Natural killer cell (primary cell): ENCODE data around the gene TBC1D23. TPM values are rescaled to one million over a fixed set of nuclear protein-coding genes. Genes with fewer than 3 reads are reported as not detected.

Experiments
- ATAC-seq, 3 donors: fragments of 150-1000 bp in 2 of 3; fragments of 200-7000 bp in 1 of 3; cut with Tn5 transposase; 1 replicate in 1 of 3; 2 replicates in 2 of 3; pipeline ENCODE4 v1.10.0; 2021; ENCODE audit warnings: mild to moderate bottlenecking in 2 of 3, moderate library complexity in 2 of 3
- DNase-seq, 2 donors: peaks; one replicate each; pipeline versions ENCODE4 v3.0.0 to v3.0.0-alpha.2; 2013 to 2021; ENCODE audit warnings: mixed read lengths in 1 of 2
- H3K27ac ChIP-seq: one replicate; pipeline ENCODE4 v1.5.1; 2013; ENCODE audit warnings: mild to moderate bottlenecking, low read length
- H3K27me3 ChIP-seq: one replicate; pipeline ENCODE4 v1.6.1; 2013; ENCODE audit warnings: low read length; ENCODE audit not compliant: control insufficient read depth, insufficient read depth
- H3K36me3 ChIP-seq: one replicate; pipeline ENCODE4 v1.6.1; 2013; ENCODE audit warnings: low read length; ENCODE audit not compliant: control insufficient read depth, insufficient read depth
- H3K4me1 ChIP-seq: one replicate; pipeline ENCODE4 v1.6.1; 2013; ENCODE audit warnings: low read length; ENCODE audit not compliant: control insufficient read depth, insufficient read depth
- H3K4me3 ChIP-seq: one replicate; pipeline ENCODE4 v1.5.1; 2013; ENCODE audit warnings: low read length
- H3K9me3 ChIP-seq: one replicate; pipeline ENCODE4 v1.6.1; 2013; ENCODE audit warnings: low read length; ENCODE audit not compliant: control insufficient read depth, insufficient read depth
- H3K27ac Mint-ChIP-seq, 2 donors: one replicate each; pipeline ENCODE4 v1.8.0; 2022; ENCODE audit warnings: mild to moderate bottlenecking in 2 of 2, mixed read lengths in 2 of 2, moderate library complexity in 1 of 2
- H3K27me3 Mint-ChIP-seq, 2 donors: one replicate each; pipeline ENCODE4 v1.8.0; 2022; ENCODE audit warnings: low read depth in 2 of 2, mixed read lengths in 2 of 2
- H3K36me3 Mint-ChIP-seq: one replicate; pipeline ENCODE4 v1.8.0; 2022; ENCODE audit warnings: mixed read lengths
- H3K4me1 Mint-ChIP-seq, 2 donors: one replicate each; pipeline ENCODE4 v1.8.0; 2022; ENCODE audit warnings: mixed read lengths in 2 of 2
- H3K4me3 Mint-ChIP-seq: one replicate; pipeline ENCODE4 v1.8.0; 2022; ENCODE audit warnings: mild to moderate bottlenecking, moderate library complexity, mixed read lengths
- H3K9me3 Mint-ChIP-seq, 2 donors: one replicate each; pipeline ENCODE4 v1.8.0; 2022; ENCODE audit warnings: mixed read lengths in 2 of 2
- CTCF ChIP-seq: fragments of 200-600 bp; IDR thresholded peaks from one replicate; pipeline ENCODE4 v1.8.0; 2022; ENCODE audit warnings: antibody characterized with exemption
- WGBS: methylation state at CpG from one replicate; pipeline ENCODE4 v1.1.7; 2013; ENCODE audit warnings: missing lambda C conversion rate; ENCODE audit not compliant: insufficient coverage; 5-methylcytosine and 5-hydroxymethylcytosine counted together
- intact Hi-C: fragments of 100-400 bp; cut with micrococcal nuclease; formaldehyde crosslinking; loops from one replicate; pipeline ENCODE4 v1.14.2; 2022
- total RNA-seq, 4 donors: library from RNA; stranded (reverse); fragments of 120-200 nt in 1 of 4; gene quantifications; one replicate each; pipeline versions ENCODE4 v1.2.3 to v1.2.4, GENCODE V29; 2013 to 2022

TBC1D23 gene
- total RNA-seq, 3 donors from 2014 or later (not counting 1 experiment from before 2014, with no cell fraction given): 38.8 to 50.3 (median 45.4) TPM

- Mint-ChIP-seq H3K9me3 (no peaks in the 10 kb centered on the region), H3K27ac (no peak overlapping the region), H3K4me1 (peaks cover 23 to 28% of the 10 kb centered on the region in 2 donors), H3K36me3 (no peaks in the 10 kb centered on the region), H3K27me3 (no peaks in the 10 kb centered on the region), H3K4me3 (no peak overlapping the region)
- Histone ChIP-seq H3K9me3 (no peaks in the 10 kb centered on the region), H3K27me3 (no peaks in the 10 kb centered on the region), H3K27ac (no peak overlapping the region), H3K4me1 (no peaks in the 10 kb centered on the region), H3K36me3 (no peaks in the 10 kb centered on the region), H3K4me3 (no peak overlapping the region)
- TF ChIP-seq CTCF: no peak
- ATAC-seq (no peak), DNase-seq (no peak)
- intact Hi-C loops: loop anchor here (10.0 kb wide), 1 partner anchor 1306 kb away; the partner anchor contains the start of gene PCNP
- no CpG with 5 or more reads among the region's 2 CpGs for WGBS
Measured at GRCh38 chr3:100269001-100269400, 8.2 kb downstream of the TBC1D23 start.

- H3K27ac ChIP-seq: no peak overlapping the region
- WGBS: 79% methylated on average over 2 of the region's 2 CpGs
- TF ChIP-seq CTCF: no peak
Measured at GRCh38 chr3:100269410-100270214, 8.8 kb downstream of the TBC1D23 start.

GRCh38 chr3:100270215-100270583 is 9.4 kb downstream of the TBC1D23 start:
- no peak for ATAC-seq
- intact Hi-C loops: no loop called here
- WGBS: 92% methylated on average over 2 of the region's 2 CpGs

More at GRCh38 chr3:100269410-100270214, 8.8 kb downstream of the TBC1D23 start:
- Mint-ChIP-seq H3K4me3 (no peak overlapping the region), H3K27me3 (no peaks in the 10 kb centered on the region), H3K36me3 (no peaks in the 10 kb centered on the region), H3K9me3 (no peaks in the 10 kb centered on the region), H3K27ac (no peak overlapping the region), H3K4me1 (peaks cover 21 to 27% of the 10 kb centered on the region in 2 donors)
- intact Hi-C loops: loop anchor here (10.0 kb wide), 1 partner anchor 1305 kb away; the partner anchor contains the start of gene PCNP
- DNase-seq (no peak), ATAC-seq (peak in 1 of 3 donors; percentile 26)
- no peaks in the 10 kb centered on the region for H3K36me3 ChIP-seq
- no peaks in the 10 kb centered on the region for H3K4me1 ChIP-seq
- H3K27me3 ChIP-seq: no peaks in the 10 kb centered on the region
- H3K9me3 ChIP-seq: no peaks in the 10 kb centered on the region
- no peak overlapping the region for H3K4me3 ChIP-seq

More at GRCh38 chr3:100270215-100270583, 9.4 kb downstream of the TBC1D23 start:
- DNase-seq: no peak
- TF ChIP-seq CTCF: no peak
- Histone ChIP-seq H3K27ac (no peak overlapping the region), H3K4me1 (no peaks in the 10 kb centered on the region), H3K4me3 (no peak overlapping the region), H3K27me3 (no peaks in the 10 kb centered on the region), H3K36me3 (no peaks in the 10 kb centered on the region), H3K9me3 (no peaks in the 10 kb centered on the region)
- no peaks in the 10 kb centered on the region for H3K36me3 Mint-ChIP-seq
- H3K4me3 Mint-ChIP-seq: no peak overlapping the region
- H3K9me3 Mint-ChIP-seq: no peaks in the 10 kb centered on the region
- H3K4me1 Mint-ChIP-seq: peaks cover 16 to 27% of the 10 kb centered on the region in 2 donors
- H3K27me3 Mint-ChIP-seq: no peaks in the 10 kb centered on the region
- H3K27ac Mint-ChIP-seq: no peak overlapping the region
